K562 (cell line): ENCODE results near the gene LAT. TPM values are rescaled to one million over a fixed set of nuclear protein-coding genes. Genes with fewer than 3 reads are reported as not detected.
A peak's percentile ranks its signal among the peaks of the same experiment; 100 is the strongest.

Experiments used
- ASH1L ChIP-seq: fragments of 450-650 bp; IDR thresholded peaks from 2 replicates; pipeline ENCODE4 v1.6.1; 2018; ENCODE audit warnings: borderline replicate concordance, mild to moderate bottlenecking, low read depth; ENCODE audit not compliant: partially characterized antibody
- BCOR ChIP-seq: fragments of 450-650 bp; IDR thresholded peaks from 2 replicates; pipeline ENCODE4 v1.6.1; 2016
- CBX1 ChIP-seq: sonication (generic); IDR thresholded peaks from 2 replicates; pipeline ENCODE4 v1.6.1; 2016; ENCODE audit warnings: antibody characterized with exemption, low read depth, mild to moderate bottlenecking
- HBP1 ChIP-seq: fragments of 450-650 bp; formaldehyde crosslinking; IDR thresholded peaks from 2 replicates; pipeline ENCODE4 v1.4.0; 2022; ENCODE audit warnings: missing genetic modification characterization
- HDAC3 ChIP-seq: fragments of 450-650 bp; IDR thresholded peaks from 2 replicates; pipeline ENCODE4 v1.6.1; 2018; ENCODE audit warnings: borderline replicate concordance, mild to moderate bottlenecking, moderate library complexity; ENCODE audit not compliant: partially characterized antibody
- HNRNPLL ChIP-seq: fragments of 200-400 bp; formaldehyde crosslinking; IDR thresholded peaks from 2 replicates; pipeline ENCODE4 v1.6.1; 2017; ENCODE audit warnings: low read length, low read depth, mild to moderate bottlenecking; ENCODE audit not compliant: poor library complexity, severe bottlenecking
- JUNB ChIP-seq: fragments of 450-650 bp; formaldehyde crosslinking; conservative IDR thresholded peaks from 2 replicates; pipeline ENCODE4 v1.4.0; 2020; ENCODE audit warnings: mild to moderate bottlenecking
- NEUROD1 ChIP-seq: fragments of 150-350 bp; IDR thresholded peaks from 2 replicates; pipeline ENCODE4 v1.6.1; 2014; ENCODE audit warnings: borderline replicate concordance, low read length, low read depth; ENCODE audit not compliant: partially characterized antibody
- PATZ1 ChIP-seq: fragments of 250-450 bp; sonication (Bioruptor Pico); IDR thresholded peaks from 2 replicates; pipeline ENCODE4 v1.5.0; 2020; ENCODE audit warnings: mild to moderate bottlenecking, borderline replicate concordance
- PURB ChIP-seq: sonication (generic); formaldehyde crosslinking; IDR thresholded peaks from 2 replicates; pipeline ENCODE4 v1.9.0; 2021; ENCODE audit warnings: low read depth, mild to moderate bottlenecking, missing genetic modification reagents
- RBBP5 ChIP-seq: fragments of 200-600 bp; sonication (generic); IDR thresholded peaks from 2 replicates; pipeline ENCODE4 v1.6.1; 2012; ENCODE audit warnings: borderline replicate concordance, mild to moderate bottlenecking, low read length, control low read depth, inconsistent platforms; ENCODE audit not compliant: insufficient read depth, poor library complexity, severe bottlenecking
- RFX5 ChIP-seq: IDR thresholded peaks from 2 replicates; pipeline ENCODE4 v1.6.1; 2011; ENCODE audit warnings: low read depth, mild to moderate bottlenecking, improper control_type of control experiment, low read length
- TAF1 ChIP-seq: IDR thresholded peaks from 2 replicates; pipeline ENCODE4 v1.6.1; 2011; ENCODE audit warnings: mild to moderate bottlenecking, low read length, moderate library complexity; ENCODE audit not compliant: insufficient read depth, control insufficient read depth, severe bottlenecking; ENCODE audit errors: extremely low read depth
- TARDBP ChIP-seq: fragments of 450-650 bp; IDR thresholded peaks from 2 replicates; pipeline ENCODE4 v1.6.1; 2016
- TRIM24 ChIP-seq, 2 experiments: fragments of 450-650 bp; IDR thresholded peaks; 2 replicates each; pipeline ENCODE4 v1.6.1; 2016
- ZNF282 ChIP-seq: sonication (generic); formaldehyde crosslinking; IDR thresholded peaks from 2 replicates; pipeline ENCODE4 v1.8.1; 2023; ENCODE audit warnings: missing genetic modification reagents
- ZNF584 ChIP-seq: fragments of 200-800 bp; sonication (Bioruptor generic); IDR thresholded peaks from 2 replicates; pipeline ENCODE4 v1.6.1; 2016; ENCODE audit warnings: low read depth, mild to moderate bottlenecking, missing genetic modification characterization, missing compliant biosample characterization
- ZNF77 ChIP-seq: fragments of 250-450 bp; sonication (Bioruptor Pico); IDR thresholded peaks from 2 replicates; pipeline ENCODE4 v1.5.0; 2020
- polyA plus RNA-seq, 8 experiments: library from polyadenylated mRNA; depleted of rRNA in 4 of 8; stranded (reverse) in 5 of 8; unstranded in 3 of 8; fragments of >200 nt; fragmentation: Nextera tagmentation in 2 of 8; fragmentation: Illumina TruSeq in 1 of 8; extraction: Ambion mirVana in 2 of 8; extraction: Trizol in 1 of 8; gene quantifications; 2 replicates each; pipeline versions ENCODE4 v1.2.1 to v1.2.3, GENCODE V29; 2011 to 2014; ENCODE audit warnings: inconsistent platforms in 1 of 8, missing spikeins in 1 of 8
- total RNA-seq, 7 experiments: library from RNA; depleted of rRNA in 6 of 7; stranded (reverse); fragments of >200 nt in 6 of 7; fragmentation: Illumina TruSeq in 2 of 7; extraction: Trizol in 2 of 7; gene quantifications; 2 replicates each; pipeline versions ENCODE4 v1.2.1 to v1.2.3, GENCODE V29; 2011 to 2021; ENCODE audit warnings: low replicate concordance in 1 of 7
- TF ChIP-seq, protein P1 (sequence below): fragments of 250-450 bp; sonication (Bioruptor Pico); IDR thresholded peaks from 2 replicates; pipeline ENCODE4 v1.5.0; 2020; ENCODE audit warnings: mild to moderate bottlenecking
- TF ChIP-seq, protein P2 (sequence below): sonication (generic); formaldehyde crosslinking; IDR thresholded peaks from 2 replicates; pipeline ENCODE4 v1.8.1; 2023; ENCODE audit warnings: missing genetic modification reagents, mild to moderate bottlenecking, borderline replicate concordance

The LAT gene
- total and polyA plus RNA-seq, 9 of the 15 experiments (the other 6 are each of a cell fraction or from before 2014, with no cell fraction given), result 0.40 to 4.2 (median 1.3) TPM

- TF ChIP-seq JUNB (CRISPR knock-in tag) (no peak), BCOR (peak; percentile 98), RFX5 (no peak), HNRNPLL (no peak), TAF1 (no peak), ZNF584 (CRISPR knock-in tag) (no peak), TRIM24 (IDR thresholded peaks at IDR 0.05) (no peak), RBBP5 (no peak), ZNF77 (CRISPR knock-in tag) (no peak), TARDBP (no peak), PURB (no peak), PATZ1 (CRISPR knock-in tag) (no peak), ZNF282 (no peak), HBP1 (CRISPR knock-in tag) (no peak), HDAC3 (no peak), CBX1 (peak; percentile 87; the same call in 1 of the 2 replicates), NEUROD1 (no peak), ASH1L (no peak)
- TF ChIP-seq, protein P1, sequence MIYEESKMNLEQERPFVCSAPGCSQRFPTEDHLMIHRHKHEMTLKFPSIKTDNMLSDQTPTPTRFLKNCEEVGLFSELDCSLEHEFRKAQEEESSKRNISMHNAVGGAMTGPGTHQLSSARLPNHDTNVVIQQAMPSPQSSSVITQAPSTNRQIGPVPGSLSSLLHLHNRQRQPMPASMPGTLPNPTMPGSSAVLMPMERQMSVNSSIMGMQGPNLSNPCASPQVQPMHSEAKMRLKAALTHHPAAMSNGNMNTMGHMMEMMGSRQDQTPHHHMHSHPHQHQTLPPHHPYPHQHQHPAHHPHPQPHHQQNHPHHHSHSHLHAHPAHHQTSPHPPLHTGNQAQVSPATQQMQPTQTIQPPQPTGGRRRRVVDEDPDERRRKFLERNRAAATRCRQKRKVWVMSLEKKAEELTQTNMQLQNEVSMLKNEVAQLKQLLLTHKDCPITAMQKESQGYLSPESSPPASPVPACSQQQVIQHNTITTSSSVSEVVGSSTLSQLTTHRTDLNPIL, result no peak
- TF ChIP-seq, protein P2, sequence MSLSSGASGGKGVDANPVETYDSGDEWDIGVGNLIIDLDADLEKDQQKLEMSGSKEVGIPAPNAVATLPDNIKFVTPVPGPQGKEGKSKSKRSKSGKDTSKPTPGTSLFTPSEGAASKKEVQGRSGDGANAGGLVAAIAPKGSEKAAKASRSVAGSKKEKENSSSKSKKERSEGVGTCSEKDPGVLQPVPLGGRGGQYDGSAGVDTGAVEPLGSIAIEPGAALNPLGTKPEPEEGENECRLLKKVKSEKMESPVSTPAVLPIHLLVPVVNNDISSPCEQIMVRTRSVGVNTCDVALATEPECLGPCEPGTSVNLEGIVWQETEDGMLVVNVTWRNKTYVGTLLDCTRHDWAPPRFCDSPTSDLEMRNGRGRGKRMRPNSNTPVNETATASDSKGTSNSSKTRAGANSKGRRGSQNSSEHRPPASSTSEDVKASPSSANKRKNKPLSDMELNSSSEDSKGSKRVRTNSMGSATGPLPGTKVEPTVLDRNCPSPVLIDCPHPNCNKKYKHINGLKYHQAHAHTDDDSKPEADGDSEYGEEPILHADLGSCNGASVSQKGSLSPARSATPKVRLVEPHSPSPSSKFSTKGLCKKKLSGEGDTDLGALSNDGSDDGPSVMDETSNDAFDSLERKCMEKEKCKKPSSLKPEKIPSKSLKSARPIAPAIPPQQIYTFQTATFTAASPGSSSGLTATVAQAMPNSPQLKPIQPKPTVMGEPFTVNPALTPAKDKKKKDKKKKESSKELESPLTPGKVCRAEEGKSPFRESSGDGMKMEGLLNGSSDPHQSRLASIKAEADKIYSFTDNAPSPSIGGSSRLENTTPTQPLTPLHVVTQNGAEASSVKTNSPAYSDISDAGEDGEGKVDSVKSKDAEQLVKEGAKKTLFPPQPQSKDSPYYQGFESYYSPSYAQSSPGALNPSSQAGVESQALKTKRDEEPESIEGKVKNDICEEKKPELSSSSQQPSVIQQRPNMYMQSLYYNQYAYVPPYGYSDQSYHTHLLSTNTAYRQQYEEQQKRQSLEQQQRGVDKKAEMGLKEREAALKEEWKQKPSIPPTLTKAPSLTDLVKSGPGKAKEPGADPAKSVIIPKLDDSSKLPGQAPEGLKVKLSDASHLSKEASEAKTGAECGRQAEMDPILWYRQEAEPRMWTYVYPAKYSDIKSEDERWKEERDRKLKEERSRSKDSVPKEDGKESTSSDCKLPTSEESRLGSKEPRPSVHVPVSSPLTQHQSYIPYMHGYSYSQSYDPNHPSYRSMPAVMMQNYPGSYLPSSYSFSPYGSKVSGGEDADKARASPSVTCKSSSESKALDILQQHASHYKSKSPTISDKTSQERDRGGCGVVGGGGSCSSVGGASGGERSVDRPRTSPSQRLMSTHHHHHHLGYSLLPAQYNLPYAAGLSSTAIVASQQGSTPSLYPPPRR (CRISPR knock-in tag), result no peak
Measured at GRCh38 chr16:28982418-28982817, 2.4 kb upstream of the LAT start (continued).
